OCI-LY7 (cell line): ENCODE data around the gene PPA1. TPM values are rescaled to one million over a fixed set of nuclear protein-coding genes. Genes with fewer than 3 reads are reported as not detected.

ENCODE experiments used
- BruUV-seq: library from RNA; stranded (reverse); fragments of 400-500 nt; replicated peaks from 2 replicates; lab custom pipeline; 2021; lab: Mats Ljungman, UMichigan
- CTCF ChIA-PET: fragments of 300-600 bp; sonication (Branson Sonifier 250); formaldehyde crosslinking; loops from one replicate; lab custom pipeline; 2022; ENCODE audit warnings: antibody characterized with exemption; ENCODE audit not compliant: unreplicated experiment; lab: Charles Lee
- POLR2A ChIA-PET: fragments of 300-600 bp; sonication (Branson Sonifier 250); formaldehyde crosslinking; loops from one replicate; lab custom pipeline; 2022; ENCODE audit warnings: antibody characterized with exemption; lab: Charles Lee
- DNase-seq: peaks from one replicate; pipeline ENCODE4 v3.0.0-alpha.2; 2015; ENCODE audit warnings: low spot score
- H2AFZ ChIP-seq: fragments of 200-600 bp; sonication (generic), shearing (Covaris generic); 2 replicates; pipeline ENCODE4 v1.6.1; 2014; ENCODE audit warnings: mild to moderate bottlenecking, antibody characterized with exemption, low read length, moderate library complexity
- H3K27ac ChIP-seq: fragments of 200-600 bp; sonication (generic); 2 replicates; pipeline ENCODE4 v1.5.1; 2014; ENCODE audit warnings: mixed run types, low read depth, mild to moderate bottlenecking, moderate library complexity, low read length, inconsistent platforms; ENCODE audit not compliant: poor library complexity, severe bottlenecking
- H3K36me3 ChIP-seq: fragments of 200-600 bp; sonication (generic); 2 replicates; pipeline ENCODE4 v1.6.1; 2014; ENCODE audit warnings: mild to moderate bottlenecking, antibody characterized with exemption, low read length, moderate library complexity, mixed read lengths; ENCODE audit not compliant: insufficient read depth
- H3K4me1 ChIP-seq: fragments of 200-600 bp; sonication (generic); 2 replicates; pipeline ENCODE4 v1.5.1; 2014; ENCODE audit warnings: mild to moderate bottlenecking, low read length; ENCODE audit not compliant: insufficient read depth, poor library complexity, severe bottlenecking
- H3K4me2 ChIP-seq: fragments of 200-600 bp; sonication (generic); 2 replicates; pipeline ENCODE4 v1.6.1; 2014; ENCODE audit warnings: mild to moderate bottlenecking, low read length
- H3K4me3 ChIP-seq: fragments of 200-600 bp; sonication (generic); 2 replicates; pipeline ENCODE4 v1.5.1; 2014; ENCODE audit warnings: mild to moderate bottlenecking, low read depth, low read length; ENCODE audit not compliant: poor library complexity, severe bottlenecking
- H3K79me2 ChIP-seq: fragments of 200-600 bp; sonication (generic); 2 replicates; pipeline ENCODE4 v1.6.1; 2016; ENCODE audit warnings: low read depth, mild to moderate bottlenecking, low read length, moderate library complexity, mixed read lengths; ENCODE audit not compliant: insufficient read depth
- H3K9me2 ChIP-seq: fragments of 200-600 bp; sonication (generic); 2 replicates; pipeline ENCODE4 v1.6.1; 2016; ENCODE audit warnings: mild to moderate bottlenecking, low read length, mixed read lengths; ENCODE audit not compliant: insufficient read depth
- H3K9me3 ChIP-seq: fragments of 200-600 bp; sonication (generic); 2 replicates; pipeline ENCODE4 v1.6.1; 2014; ENCODE audit warnings: mild to moderate bottlenecking, mixed run types, low read length, mixed read lengths
- H4K20me1 ChIP-seq: fragments of 200-600 bp; sonication (generic); 2 replicates; pipeline ENCODE4 v1.6.1; 2014; ENCODE audit warnings: mild to moderate bottlenecking, antibody characterized with exemption, low read length, moderate library complexity, mixed read lengths; ENCODE audit not compliant: insufficient read depth
- CTCF ChIP-seq: fragments of 200-600 bp; sonication (generic); conservative IDR thresholded peaks from 2 replicates; pipeline ENCODE4 v1.5.1; 2014; ENCODE audit warnings: mild to moderate bottlenecking, antibody characterized with exemption, low read length, moderate library complexity, mixed read lengths
- EZH2phosphoT487 ChIP-seq: fragments of 200-600 bp; sonication (generic); IDR thresholded peaks from 2 replicates; pipeline ENCODE4 v1.6.1; 2018; ENCODE audit warnings: low read depth, borderline replicate concordance, mild to moderate bottlenecking, mixed run types, antibody characterized with exemption, low read length, moderate library complexity, mixed read lengths
- intact Hi-C: fragments of 100-400 bp; cut with micrococcal nuclease; formaldehyde crosslinking; loops from one replicate; pipeline ENCODE4 v1.10.0; 2022; ENCODE audit not compliant: unreplicated experiment
- total RNA-seq, 2 experiments: library from RNA; depleted of rRNA in 1 of 2; stranded (reverse); fragments of >200 nt in 1 of 2; shearing (Covaris generic) in 1 of 2; gene quantifications; 2 replicates each; pipeline ENCODE4 v1.2.3, GENCODE V29; 2014 to 2022

Gene PPA1
- total RNA-seq, 2 experiments from 2014 or later: 215 to 223 TPM

DNA sequence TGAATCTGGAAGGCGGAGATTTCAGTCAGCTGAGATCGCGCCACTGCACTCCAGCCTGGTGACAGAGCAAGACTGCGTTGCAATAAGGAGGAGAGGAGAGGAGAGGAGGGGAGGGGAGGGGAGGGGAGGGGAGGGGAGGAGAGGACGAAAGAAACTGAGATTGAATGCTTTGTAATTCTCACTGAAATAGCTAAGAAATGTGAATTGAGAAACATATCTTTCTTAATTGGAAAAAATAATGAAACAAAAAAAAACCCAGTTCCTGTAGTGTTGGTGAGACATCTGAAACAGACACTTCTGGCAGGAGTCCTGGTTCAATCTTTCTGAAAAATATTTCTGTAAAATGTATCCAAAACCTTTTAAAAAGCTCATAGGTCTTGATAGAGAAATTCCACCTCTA lies 26.5 kb downstream of the PPA1 start:
- Histone ChIP-seq H3K4me1 (no peaks in the 10 kb centered on the region), H3K79me2 (no peaks in the 10 kb centered on the region), H4K20me1 (no peaks in the 10 kb centered on the region), H3K4me3 (no peak overlapping the region), H3K36me3 (peaks cover 96% of the 10 kb centered on the region), H3K27ac (no peak overlapping the region), H3K9me3 (no peaks in the 10 kb centered on the region), H3K9me2 (no peaks in the 10 kb centered on the region), H2AFZ (no peak overlapping the region), H3K4me2 (no peak overlapping the region)
- ChIA-PET POLR2A (interaction anchor here (0.6 to 0.7 kb wide), 3 partner anchors 158 to 196 kb away, joined by 3 read pairs; no protein-coding TSS in a partner anchor), CTCF (no interaction called here)
- intact Hi-C loops: no loop called here
- no peak for DNase-seq
- no TSS peak for BruUV-seq
- TF ChIP-seq EZH2phosphoT487: no peak
- no peak for TF ChIP-seq CTCF

DNA sequence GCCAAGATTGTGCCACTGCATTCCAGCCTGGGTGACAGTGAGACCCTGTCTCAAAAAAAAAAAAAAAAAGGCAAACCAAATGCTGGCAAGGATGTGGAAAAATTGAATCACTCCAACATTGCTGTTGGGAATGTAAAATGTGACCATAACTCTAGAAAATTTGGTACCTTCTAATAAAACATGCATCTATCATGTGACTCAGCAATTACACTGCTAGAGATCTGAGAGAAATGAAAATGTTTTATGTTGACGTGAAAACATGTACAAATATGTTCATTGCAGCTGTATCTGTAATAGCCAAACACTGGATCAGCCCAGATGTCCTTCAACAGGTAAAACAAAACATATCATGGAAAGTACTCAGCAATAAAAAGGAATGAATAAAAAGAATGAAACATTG lies 32.1 kb downstream of the PPA1 start:
- Histone ChIP-seq H3K36me3 (peaks cover 96% of the 10 kb centered on the region), H3K27ac (no peak overlapping the region), H3K4me2 (no peak overlapping the region), H4K20me1 (no peaks in the 10 kb centered on the region), H3K4me3 (no peak overlapping the region), H2AFZ (no peak overlapping the region), H3K9me3 (no peaks in the 10 kb centered on the region), H3K9me2 (no peaks in the 10 kb centered on the region), H3K4me1 (no peaks in the 10 kb centered on the region), H3K79me2 (no peaks in the 10 kb centered on the region)
- intact Hi-C loops: no loop called here
- BruUV-seq: no TSS peak
- no peak for DNase-seq
- CTCF ChIA-PET: no interaction called here
- POLR2A ChIA-PET: no interaction called here
- no peak for TF ChIP-seq CTCF

DNA sequence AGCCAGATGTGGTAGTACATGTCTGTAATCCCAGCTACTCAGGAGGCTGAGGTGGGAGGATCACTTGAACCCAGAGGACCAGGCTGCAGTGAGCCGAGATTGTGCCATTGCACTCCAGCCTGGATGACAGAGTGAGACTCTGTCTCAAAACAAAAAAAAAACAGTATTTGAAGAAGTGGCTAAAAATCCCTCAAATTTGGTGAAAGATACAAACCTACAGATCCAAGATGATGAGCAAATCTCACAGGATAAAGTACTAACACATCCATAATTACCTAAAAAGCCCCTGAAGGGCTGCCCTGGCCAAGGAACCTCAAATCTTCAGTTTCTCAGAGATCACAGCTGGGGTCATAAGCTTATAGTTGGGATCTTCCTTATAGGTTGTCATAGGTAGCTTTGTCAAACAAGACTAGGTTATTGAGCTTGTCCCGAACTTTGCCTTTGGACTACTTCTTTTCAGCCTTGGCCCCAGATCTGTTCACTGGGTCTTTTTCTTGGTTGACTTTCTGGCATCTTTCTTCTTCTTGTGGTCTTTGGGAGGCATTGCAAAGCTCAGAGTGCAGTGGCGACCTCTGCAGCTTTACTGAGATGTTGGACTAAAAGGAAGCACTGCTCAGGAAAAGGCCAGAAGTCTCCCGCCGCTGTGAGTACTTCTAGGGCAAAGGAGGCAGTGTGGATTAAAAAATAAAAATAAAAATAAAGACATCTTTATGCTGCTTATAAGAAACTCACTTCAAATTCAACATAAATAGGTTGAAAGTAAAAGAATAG lies 34.3 kb downstream of the PPA1 start:
- H3K4me1 ChIP-seq: no peaks in the 10 kb centered on the region
- ChIA-PET POLR2A (interaction anchor here (0.6 to 1.1 kb wide), 2 partner anchors 27 to 215 kb away, joined by 3 read pairs; no protein-coding TSS in a partner anchor), CTCF (no interaction called here)
- H3K9me2 ChIP-seq: no peaks in the 10 kb centered on the region
- H3K36me3 ChIP-seq: peaks cover 78% of the 10 kb centered on the region
- no peak overlapping the region for H3K4me2 ChIP-seq
- DNase-seq: no peak
- no peak for TF ChIP-seq EZH2phosphoT487
- peak; percentile 27; the same call in 1 of the 2 replicates for TF ChIP-seq CTCF
- H3K4me3 ChIP-seq: no peak overlapping the region
- no peaks in the 10 kb centered on the region for H4K20me1 ChIP-seq
- intact Hi-C loops: no loop called here
- H3K9me3 ChIP-seq: no peaks in the 10 kb centered on the region
- no peak overlapping the region for H2AFZ ChIP-seq
- H3K27ac ChIP-seq: no peak overlapping the region
- no TSS peak for BruUV-seq
- H3K79me2 ChIP-seq: no peaks in the 10 kb centered on the region
